ENCODE measurements around the gene PTPRF.

The PTPRF gene

DNA sequence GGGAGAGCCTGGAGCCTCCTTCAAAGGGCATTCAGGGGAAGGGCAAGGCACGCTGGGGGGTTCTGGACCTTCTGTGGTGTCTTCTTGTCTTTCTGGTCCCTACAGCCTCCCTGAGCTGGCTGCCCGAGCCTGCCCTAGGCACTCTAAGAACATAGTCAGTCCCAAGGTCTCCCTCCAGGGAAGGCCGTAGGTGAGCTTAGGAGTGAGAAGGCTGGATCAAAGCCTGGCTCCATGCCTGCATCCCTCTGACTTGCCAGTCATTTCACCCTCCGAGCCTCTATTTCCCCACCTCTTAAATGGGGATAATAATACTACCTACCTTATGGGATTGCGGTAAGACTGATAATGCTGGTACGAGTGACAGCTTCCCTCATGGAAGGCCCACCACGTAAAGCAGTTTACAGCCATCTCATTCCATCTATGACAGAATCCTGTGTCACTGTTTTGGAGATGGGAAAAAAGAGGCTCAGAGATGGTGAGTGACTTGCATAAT, 20.8 kb downstream of the PTPRF start:
- in situ Hi-C loops (cut with MboI; ENCODE audit: low sequenced_read_pairs) = no loop called here

DNA sequence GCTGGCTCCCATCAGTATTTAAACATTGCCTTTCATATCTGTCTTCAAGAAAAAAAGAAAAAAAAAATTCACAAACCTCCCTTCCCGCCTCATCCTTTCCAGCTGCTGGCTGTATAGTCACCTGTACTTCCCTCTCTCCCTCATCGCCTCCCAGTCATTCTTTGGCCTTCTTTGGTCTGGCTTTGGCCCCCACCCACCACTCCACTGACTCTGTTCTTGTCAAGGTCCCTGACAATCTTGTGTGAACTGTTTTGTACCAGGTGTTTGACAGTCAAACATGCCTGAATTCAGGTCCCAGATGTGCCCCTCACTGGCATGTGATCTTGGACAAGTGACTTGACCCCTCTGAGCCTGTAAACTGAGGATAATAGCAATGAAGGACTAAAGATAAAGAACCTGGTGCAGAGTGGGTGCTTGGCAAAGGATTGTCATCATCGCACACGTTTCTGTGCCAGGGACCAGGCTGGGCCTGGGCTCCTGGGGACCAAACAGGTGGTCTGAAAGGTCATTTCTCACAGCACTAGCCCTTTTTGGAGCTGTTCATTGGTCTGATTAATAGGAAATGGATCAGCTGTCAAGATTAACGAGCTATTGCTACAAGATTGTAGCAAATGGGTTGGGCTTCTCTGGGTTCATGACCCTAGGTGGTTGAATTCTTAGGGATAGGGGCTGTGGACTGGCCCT, 21.5 kb downstream of the PTPRF start:
- in situ Hi-C loops (cut with MboI; ENCODE audit: low sequenced_read_pairs) = no loop called here

DNA sequence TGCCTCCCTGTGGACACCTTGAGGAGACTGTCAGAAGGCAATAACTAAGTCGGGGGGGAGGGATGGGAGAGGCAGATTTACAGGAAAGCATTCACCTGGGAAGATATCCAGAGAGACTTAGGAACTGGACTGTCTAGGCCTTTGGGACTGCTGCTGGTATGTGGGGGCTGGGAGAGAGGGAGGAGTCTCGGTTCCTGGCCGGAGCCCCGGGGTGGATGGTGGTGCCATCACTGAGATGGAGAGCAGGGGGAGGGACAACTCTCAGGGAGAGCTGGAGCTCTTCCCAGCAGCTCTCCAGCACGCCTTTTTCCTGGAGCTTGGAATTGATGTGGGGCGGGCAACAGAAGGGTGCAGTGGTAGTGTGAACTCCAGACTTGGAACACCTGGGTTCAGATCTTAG, 22.1 kb downstream of the PTPRF start:
- in situ Hi-C loops (cut with MboI; ENCODE audit: low sequenced_read_pairs) = no loop called here

DNA sequence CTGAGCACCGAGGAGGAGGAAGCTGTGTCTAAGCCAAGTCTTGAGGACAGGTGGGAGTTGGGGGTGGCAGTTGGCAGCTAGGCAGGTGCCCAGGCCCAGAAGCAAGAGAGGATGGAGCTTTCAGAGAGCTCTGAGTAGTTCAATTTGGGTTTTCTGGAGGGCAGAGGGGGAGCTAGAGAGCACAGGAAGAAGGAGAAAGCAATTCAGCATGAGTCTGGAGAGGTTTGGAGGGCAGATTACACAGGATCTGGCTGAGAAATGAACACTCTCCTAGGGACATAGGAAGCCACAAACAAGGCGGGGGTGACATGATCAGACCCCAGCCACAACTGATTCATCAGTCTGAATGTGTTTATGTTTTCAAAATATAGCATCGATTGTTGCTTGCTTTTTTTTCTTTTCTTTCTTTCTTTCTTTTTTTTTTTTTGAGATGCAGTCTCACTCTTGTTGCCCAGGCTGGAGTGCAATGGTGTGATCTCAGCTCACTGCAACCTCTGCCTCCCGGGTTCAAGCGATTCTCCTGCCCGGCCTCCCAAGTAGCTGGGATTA, 23.8 kb downstream of the PTPRF start:
- in situ Hi-C loops (cut with MboI; ENCODE audit: low sequenced_read_pairs) = no loop called here

DNA sequence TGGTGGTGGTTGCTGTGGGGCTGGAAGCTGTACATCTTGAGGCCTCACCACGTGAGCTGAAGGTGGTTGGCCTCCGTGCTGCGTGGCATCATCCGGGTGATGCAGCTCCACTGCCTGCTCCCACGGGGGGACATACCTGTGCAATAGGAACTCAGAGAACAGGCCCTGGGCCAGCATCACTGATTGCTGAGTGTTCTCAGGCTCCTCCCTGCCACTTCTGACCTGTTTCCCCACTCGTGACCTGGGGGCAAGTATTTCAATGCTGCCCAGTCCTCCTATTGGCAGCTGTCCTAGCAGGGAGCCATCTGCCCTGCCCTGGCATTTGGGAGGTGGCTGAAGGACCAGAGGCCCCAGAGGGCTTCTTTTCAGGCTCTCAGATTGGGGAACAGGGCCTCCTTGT, 26.1 kb downstream of the PTPRF start:
- in situ Hi-C loops (cut with MboI; ENCODE audit: low sequenced_read_pairs) = no loop called here

DNA sequence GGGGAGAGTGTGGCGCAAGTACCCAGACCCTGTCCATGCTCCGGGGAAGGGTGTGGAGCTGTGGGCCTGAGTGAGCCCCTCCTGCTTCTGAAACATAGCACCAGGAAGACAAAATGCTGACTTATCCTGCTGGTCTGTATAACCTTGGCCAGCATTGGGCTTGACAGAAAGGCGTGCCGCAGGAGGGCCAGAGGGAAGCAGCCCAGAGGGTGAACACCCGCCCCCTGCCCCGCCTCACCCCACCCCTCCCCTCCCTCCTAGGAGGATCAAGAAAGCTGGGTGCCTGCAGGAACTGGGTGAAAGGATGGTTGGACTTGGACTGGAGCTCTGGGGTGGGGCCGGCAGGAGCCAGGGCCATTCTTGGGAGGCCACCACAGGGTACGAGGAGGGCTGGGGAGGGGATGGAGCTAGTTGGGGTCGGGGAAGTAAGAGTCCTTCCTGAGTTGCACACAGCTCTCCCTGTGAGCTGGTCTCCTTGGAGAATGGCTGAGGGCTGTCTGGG, 27.1 kb downstream of the PTPRF start:
- in situ Hi-C loops (cut with MboI; ENCODE audit: low sequenced_read_pairs) = no loop called here

DNA sequence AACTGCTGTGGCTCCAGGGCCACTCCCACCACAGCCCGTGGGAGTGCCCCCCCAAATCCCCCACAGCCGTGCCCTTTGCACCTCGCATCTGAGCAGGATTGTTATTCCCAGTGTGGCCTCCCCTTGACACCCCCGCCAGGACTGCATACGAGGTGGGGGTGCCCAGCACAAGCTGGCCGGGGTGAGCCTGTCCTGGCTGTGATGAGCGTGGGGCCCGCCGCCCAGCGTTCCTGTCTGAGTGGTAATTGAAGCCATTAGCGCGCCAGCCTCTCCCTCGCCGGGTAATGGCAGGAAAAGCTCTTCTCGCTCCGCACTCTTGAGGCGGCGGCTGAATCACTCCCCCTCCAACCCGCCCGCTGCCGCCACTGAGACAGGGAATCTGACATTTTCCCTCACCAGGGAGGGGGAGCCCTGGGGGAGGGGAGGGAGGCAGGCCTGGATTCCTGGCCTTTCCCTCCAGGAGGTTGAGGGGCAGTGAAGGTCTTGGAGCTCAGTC, 27.7 kb downstream of the PTPRF start:
- in situ Hi-C loops (cut with MboI; ENCODE audit: low sequenced_read_pairs) = no loop called here

DNA sequence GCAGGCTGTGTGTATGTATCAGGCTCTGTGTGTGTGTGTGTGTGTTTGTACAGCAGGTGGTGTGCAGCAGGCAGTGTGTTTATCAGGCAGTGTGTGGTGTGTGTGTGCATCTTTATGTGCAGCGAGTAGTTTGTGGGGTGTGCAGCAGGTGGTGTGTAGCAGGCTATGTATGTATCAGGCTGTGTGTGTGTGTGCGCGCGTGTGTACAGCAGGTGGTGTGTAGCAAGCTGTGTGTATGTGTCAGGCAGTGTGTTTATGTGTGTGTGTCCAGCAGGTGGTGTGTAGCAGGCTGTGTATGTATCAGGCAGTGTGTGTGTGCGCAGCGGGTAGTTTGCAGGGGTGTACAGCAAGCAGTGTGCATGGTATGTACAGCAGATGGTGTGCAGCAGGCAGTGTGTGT, 29.0 kb downstream of the PTPRF start:
- in situ Hi-C loops (cut with MboI; ENCODE audit: low sequenced_read_pairs) = no loop called here

DNA sequence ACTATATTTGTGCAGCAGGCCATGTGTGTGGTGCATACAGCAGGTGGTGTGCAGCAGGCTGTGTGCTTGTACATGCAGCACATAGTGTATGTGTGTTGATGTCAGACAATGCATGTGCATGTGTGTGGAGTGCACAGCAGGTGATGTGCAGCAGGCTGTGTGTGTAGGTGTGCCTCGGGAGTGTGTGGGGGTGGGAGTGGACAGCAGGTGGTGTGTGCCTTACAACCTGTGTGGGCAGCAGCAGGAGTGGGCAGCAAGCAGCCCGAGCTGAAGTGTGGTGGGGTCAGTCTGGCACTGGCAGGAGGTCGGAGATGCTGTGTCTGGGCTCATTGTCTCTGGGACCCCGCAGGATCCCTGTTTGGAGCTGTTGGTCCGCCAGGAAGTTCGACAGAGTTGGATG, 29.6 kb downstream of the PTPRF start:
- in situ Hi-C loops (cut with MboI; ENCODE audit: low sequenced_read_pairs) = no loop called here

DNA sequence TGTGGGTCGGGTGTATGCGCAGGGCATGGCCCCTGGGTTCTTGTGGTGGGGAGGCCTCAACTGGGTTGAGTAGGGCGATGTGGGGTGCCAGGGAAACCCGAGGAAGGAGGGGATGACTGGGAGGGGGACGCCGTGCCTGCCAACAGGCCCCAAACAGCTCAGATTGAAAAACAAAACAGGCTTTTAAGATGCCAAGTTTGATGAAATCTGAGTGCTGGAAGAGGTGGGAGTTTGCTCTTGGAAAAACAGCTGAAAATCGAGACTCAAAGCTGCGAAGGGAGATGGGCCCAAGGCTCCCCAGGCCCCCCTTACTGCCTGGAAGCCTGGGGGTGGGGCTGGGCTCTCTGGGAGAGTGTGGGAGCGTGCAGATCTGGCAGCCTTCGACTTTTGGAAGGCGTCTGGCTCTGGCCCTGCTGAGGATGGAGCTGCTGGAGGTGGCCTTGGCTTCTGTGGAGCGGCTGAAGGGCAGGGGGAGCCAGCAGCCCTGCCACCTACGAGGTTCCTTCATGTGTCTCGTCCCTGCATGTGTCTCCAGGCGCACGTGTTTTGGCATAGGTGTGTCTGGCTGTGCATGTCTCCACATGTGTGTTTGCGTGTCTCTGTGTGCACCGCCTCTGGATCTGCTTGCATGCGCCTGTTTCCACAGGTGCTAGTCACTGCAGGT, 33.3 kb downstream of the PTPRF start:
- in situ Hi-C loops (cut with MboI; ENCODE audit: low sequenced_read_pairs) = no loop called here

DNA sequence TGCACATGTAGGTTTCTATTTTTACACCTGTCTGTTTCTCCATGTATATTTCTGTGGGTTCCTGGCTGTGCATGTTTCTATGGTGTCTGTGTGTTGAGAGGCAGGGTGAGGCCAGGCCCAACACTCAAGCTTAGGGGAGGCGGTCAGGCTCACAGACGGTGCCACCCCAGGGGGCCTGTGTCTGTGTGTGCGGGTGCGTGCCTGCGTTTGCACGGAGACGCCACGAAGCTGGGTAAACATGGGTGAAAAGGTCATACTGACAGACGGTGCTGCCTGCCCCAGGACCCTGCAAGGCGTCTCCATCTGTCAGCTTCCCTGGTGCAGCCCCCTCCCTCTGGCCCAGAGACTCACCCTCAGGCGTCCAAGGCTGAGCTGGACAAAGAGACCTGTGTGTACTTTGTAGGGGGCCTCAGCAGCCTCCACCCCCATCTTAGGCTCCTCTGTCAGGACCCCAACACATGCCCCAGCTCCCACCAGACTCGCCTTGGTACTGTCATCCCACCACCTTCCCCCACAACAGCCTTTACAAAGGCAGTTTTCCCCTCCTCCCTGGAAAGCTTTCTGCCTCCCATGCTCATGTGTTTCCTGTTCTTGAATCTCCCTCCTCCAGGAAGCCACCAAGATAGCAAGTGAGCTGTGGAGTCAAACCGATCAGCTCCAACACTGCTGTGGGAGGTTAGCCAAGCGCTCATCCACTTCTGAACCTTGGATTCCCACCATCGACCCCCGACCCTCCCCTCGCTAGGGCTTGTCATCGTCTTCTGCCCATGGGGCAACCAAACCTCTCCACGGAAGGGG, 34.1 kb downstream of the PTPRF start:
- in situ Hi-C loops (cut with MboI; ENCODE audit: low sequenced_read_pairs) = no loop called here

DNA sequence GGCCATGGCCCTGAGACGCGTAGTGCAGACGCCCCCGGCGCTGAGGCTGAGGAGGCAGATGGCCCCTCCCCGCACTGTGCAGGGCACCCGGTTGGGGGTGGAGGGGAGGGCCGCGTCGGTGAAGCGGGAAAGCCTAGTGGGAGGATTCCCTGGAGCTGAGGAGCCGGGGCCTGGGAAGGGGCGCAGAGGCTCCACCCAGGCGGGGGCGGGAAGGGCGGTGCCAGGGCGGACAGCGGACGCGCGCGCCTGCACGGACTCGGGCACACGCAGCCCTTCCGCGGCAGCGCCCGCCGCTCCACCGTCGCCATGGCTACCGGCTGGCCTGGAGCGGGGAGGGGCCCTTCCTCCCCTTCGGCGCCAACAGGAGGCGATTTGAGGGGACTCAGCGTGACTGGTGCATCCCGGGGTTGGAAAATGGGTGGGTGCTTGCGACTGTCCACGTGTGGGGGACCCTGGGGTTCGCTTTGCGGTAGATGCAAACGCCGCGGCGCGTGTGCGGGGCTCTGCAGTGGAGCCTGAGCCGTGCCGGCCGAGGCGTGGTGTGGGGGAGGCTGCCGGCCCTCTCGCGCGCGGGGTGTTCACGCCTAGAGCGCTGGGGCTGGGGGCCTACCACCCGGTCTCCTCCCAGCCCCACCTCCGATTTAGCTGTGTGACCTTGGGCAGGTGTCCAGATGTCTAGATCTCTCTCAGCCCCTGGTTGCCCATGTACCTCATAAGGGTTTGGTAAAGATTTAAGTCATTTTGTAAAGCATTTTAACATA, 35.1 kb downstream of the PTPRF start:
- in situ Hi-C loops (cut with MboI; ENCODE audit: low sequenced_read_pairs) = no loop called here

DNA sequence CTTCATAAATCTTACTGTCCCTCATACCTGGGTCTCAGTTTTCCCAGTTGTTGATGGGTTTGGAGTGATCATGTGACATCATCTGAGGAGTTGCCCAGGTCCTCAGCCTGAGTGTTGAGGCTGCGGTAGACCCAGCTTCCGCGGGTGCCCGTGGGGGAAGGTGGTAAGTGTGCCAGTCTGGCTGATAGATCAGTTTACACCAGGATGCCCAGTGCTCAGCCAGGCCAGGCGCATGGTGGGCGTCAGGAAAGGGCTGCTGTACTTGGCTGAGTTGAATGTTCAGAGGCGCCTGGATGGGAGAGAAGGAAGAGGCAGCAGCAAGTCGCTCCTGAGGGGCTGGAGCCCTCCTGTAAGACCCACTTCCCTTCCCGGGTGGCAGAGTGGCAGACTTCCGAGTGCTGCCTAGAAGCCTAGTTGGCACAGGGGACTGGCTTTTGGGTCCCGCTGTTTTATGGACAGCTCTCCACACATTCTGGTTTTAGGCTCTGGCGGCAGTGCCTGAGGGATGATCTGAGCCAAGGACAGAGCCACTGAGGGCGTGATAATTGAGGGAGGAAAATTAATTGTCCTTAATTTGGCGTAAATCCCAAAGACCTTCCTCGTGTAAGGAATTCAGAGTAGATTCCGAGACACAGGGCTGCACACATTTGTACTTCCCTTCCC, 35.8 kb downstream of the PTPRF start:
- in situ Hi-C loops (cut with MboI; ENCODE audit: low sequenced_read_pairs) = no loop called here

DNA sequence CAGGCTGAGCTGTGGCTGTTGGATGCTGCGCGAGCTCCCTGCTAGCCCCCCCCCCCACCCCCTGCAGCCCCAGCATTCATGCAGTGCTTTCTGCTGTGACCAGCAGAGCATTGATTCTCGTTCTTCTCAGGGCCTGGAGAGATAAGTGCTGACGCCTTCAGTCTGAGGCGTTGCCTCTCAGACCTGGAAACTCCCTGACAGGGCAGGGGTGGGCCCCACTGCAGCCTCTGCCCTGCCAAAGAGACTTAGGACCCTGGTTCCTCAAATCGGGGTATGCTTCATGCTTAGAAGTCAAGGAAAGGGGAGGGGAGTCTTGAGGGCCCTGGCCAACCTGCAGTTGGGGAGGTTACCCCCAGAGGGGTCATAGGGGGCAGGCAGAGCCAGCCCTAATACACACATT, 38.5 kb downstream of the PTPRF start:
- in situ Hi-C loops (cut with MboI; ENCODE audit: low sequenced_read_pairs) = no loop called here

DNA sequence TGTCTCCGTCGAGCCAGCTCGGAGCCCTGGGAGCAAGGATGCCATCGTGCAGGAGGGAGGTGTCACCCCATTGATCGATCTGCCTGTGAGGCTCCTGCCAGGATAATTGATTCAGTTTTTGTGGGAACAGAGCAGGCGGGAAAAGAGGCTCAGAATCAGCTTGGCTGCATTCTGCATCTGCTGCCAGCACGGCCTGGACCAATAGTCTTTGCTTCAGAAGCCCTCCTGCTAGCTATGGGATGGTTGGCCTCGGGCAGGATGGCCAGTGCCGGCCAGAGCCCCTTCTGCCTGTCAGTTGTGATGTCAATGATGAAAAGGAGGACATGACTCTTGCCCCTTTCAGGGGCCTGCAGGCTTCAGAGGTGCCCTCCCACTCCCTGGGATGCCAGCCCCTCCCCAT, 39.6 kb downstream of the PTPRF start:
- in situ Hi-C loops (cut with MboI; ENCODE audit: low sequenced_read_pairs) = no loop called here

DNA sequence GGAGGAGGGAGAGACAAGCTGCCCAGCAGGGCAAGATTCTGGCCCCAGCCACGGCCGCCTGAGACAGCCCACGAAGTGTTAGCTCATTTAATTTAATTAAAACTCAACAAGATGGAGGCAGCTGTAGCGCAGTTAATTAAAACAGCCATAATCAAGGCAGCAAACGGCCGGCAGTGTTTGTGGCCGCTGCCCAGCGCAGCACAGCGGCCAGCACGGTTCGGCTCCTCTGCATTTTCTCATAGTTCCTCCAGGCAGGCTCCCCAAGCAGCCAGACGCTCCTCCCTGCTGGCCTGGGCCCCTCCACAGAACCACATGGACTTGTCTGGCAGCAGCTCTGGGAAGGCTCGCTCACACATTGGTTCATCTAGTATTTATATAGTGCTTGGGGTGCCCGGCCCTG, 40.0 kb downstream of the PTPRF start:
- in situ Hi-C loops (cut with MboI; ENCODE audit: low sequenced_read_pairs) = no loop called here

DNA sequence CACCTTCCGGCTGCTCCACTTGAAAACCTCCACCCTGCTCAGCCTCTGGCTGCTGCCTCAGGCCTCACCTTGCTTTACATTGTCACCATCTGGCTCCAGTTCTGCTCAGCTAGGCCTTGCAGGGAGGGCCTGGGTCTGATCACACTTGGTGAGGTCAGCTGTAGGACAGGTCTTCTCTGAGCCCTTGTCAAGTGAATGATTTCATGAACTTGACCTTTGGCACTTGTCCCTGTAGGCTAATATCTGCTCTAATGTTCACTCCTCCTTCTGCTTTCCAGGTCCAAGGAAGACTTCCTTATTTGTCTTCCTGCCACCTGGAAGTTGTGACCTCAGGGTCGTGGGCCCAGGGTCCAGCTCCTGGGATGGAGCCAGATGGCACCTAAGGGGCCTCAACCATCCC, 41.4 kb downstream of the PTPRF start:
- in situ Hi-C loops (cut with MboI; ENCODE audit: low sequenced_read_pairs) = no loop called here

DNA sequence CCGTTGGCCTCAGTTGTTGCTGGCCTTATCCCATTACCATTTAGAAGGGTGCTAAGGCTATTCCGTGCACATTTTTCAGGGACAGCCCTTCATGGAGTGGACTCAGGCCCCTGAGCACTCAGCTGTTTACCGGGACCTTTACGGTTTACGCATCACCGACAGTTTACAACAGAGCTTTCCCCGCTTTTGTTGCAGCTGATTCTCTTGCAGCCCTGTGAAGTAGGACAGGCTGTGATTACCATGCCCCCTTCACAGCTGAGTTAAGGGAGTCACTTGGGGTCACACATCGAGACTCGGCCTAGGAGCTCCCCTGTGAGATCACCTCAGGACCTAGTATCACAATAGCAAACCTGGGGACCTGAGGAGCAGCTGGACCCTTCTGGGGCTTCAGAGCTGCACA, 41.9 kb downstream of the PTPRF start:
- in situ Hi-C loops (cut with MboI; ENCODE audit: low sequenced_read_pairs) = no loop called here

DNA sequence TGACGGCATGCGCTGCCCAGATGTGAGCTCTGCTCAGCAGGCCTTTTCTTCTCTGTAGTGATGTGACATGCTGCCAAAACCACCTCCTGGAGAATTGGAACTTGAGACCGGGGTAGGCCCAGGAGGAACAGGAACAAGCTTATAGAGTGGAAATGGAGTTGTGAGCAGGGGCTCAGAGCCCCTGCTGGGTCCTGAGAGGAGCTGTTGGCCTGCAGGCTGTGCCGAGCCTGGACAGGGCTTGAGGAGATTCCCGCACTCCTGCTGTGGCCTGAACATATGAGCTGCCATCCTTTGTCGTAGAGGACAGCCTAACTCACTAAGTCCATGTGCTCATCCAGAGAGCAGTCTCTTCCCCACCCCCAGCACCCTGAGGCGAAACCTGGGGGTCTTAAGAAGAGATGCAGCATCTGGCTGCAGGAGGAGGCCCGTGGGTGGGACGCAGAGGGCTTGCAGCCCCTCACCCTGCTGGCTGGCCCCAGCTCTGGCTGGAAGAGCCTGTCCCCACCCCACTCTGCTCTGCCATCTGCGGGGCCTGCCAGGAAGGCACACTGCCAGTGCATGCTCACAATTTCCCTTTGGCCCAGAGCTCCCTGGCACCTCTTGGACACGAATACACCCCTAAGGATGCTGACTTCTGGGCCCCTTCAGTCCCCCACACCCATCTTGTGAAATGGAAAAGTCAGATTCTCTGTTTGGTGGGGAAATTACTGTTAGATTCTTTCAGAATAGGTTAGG, 42.5 kb downstream of the PTPRF start:
- in situ Hi-C loops (cut with MboI; ENCODE audit: low sequenced_read_pairs) = no loop called here
